SK-N-SH (cell line): ENCODE results near the gene HEBP2. TPM values are rescaled to one million over a fixed set of nuclear protein-coding genes. Genes with fewer than 3 reads are reported as not detected.

Experiments
- CTCF ChIA-PET: fragments of 300-600, 350-600 bp; formaldehyde crosslinking; extraction: SDS; loops from one replicate; lab custom pipeline; 2021; lab: Yijun Ruan, JAX
- POLR2A ChIA-PET: fragments of 350-600 bp; sonication (Branson Sonifier 250); formaldehyde crosslinking; extraction: SDS; loops from one replicate; lab custom pipeline; 2020; ENCODE audit warnings: antibody characterized with exemption, inconsistent platforms; lab: Yijun Ruan, JAX
- DNase-seq: peaks from one replicate; pipeline ENCODE4 v3.0.0; 2012
- H2AFZ ChIP-seq: fragments of 200-600 bp; sonication (generic); 2 replicates; pipeline ENCODE4 v1.8.1; 2016; ENCODE audit warnings: antibody characterized with exemption, mild to moderate bottlenecking, low read depth
- H3F3A ChIP-seq: fragments of 200-600 bp; sonication (generic); replicated peaks from 2 replicates; pipeline ENCODE3; 2016; ENCODE audit warnings: antibody characterized with exemption, mild to moderate bottlenecking; ENCODE audit not compliant: insufficient read depth
- H3K27ac ChIP-seq, 2 experiments: fragments of 200-500 bp in 1 of 2; fragments of 200-600 bp in 1 of 2; sonication (Bioruptor generic) in 1 of 2; sonication (generic), shearing (Covaris generic) in 1 of 2; 2 replicates each; pipeline versions ENCODE4 v1.5.1 to v1.6.1; 2014 to 2016; ENCODE audit warnings: low read depth in 2 of 2, inconsistent platforms in 1 of 2, low read length in 1 of 2, mild to moderate bottlenecking in 1 of 2, mixed read lengths in 1 of 2
- H3K27me3 ChIP-seq: fragments of 200-600 bp; sonication (generic), shearing (Covaris generic); 2 replicates; pipeline ENCODE4 v1.6.1; 2016; ENCODE audit warnings: mixed run types; ENCODE audit not compliant: insufficient read depth
- H3K36me3 ChIP-seq, 2 experiments: fragments of 200-500 bp in 1 of 2; fragments of 200-600 bp in 1 of 2; sonication (Bioruptor generic) in 1 of 2; sonication (generic) in 1 of 2; replicated peaks in 1 of 2; 2 replicates each; pipeline versions ENCODE3 to v1.5.1; 2014 to 2016; ENCODE audit warnings: low read length in 1 of 2, mild to moderate bottlenecking in 1 of 2; ENCODE audit not compliant: insufficient read depth in 2 of 2, control insufficient read depth in 1 of 2
- H3K4me1 ChIP-seq, 2 experiments: fragments of 200-500 bp in 1 of 2; fragments of 200-600 bp in 1 of 2; sonication (Bioruptor generic) in 1 of 2; sonication (generic), shearing (Covaris generic) in 1 of 2; 2 replicates each; pipeline versions ENCODE4 v1.5.1 to v1.6.1; 2014 to 2016; ENCODE audit warnings: low read depth in 1 of 2, low read length in 1 of 2, mixed run types in 1 of 2; ENCODE audit not compliant: insufficient read depth in 2 of 2, control insufficient read depth in 1 of 2
- H3K4me2 ChIP-seq: fragments of 200-600 bp; sonication (generic), shearing (Covaris generic); 2 replicates; pipeline ENCODE4 v1.6.1; 2017; ENCODE audit warnings: mixed run types
- H3K4me3 ChIP-seq, 2 experiments: fragments of 200-500 bp in 1 of 2; fragments of 200-600 bp in 1 of 2; sonication (Bioruptor generic) in 1 of 2; sonication (generic), shearing (Covaris generic) in 1 of 2; 2 replicates each; pipeline versions ENCODE4 v1.5.1 to v1.8.1; 2014 to 2016; ENCODE audit warnings: low read depth in 2 of 2, inconsistent platforms in 1 of 2, low read length in 1 of 2, mild to moderate bottlenecking in 1 of 2, mixed read lengths in 1 of 2, moderate library complexity in 1 of 2
- H3K79me2 ChIP-seq: fragments of 200-600 bp; sonication (generic); 2 replicates; pipeline ENCODE4 v1.8.1; 2017; ENCODE audit warnings: mild to moderate bottlenecking; ENCODE audit not compliant: insufficient read depth
- H3K9ac ChIP-seq: fragments of 200-600 bp; sonication (generic); 2 replicates; pipeline ENCODE4 v1.6.1; 2017; ENCODE audit warnings: mixed run types
- H3K9me2 ChIP-seq: fragments of 200-600 bp; sonication (generic); 2 replicates; pipeline ENCODE4 v1.6.1; 2017; ENCODE audit warnings: mixed run types
- H3K9me3 ChIP-seq: fragments of 200-600 bp; sonication (generic); 2 replicates; pipeline ENCODE4 v1.6.1; 2017; ENCODE audit warnings: mixed run types, mild to moderate bottlenecking, moderate library complexity
- H4K20me1 ChIP-seq: fragments of 200-600 bp; sonication (generic); 2 replicates; pipeline ENCODE4 v1.6.1; 2017; ENCODE audit warnings: mild to moderate bottlenecking, mixed run types; ENCODE audit not compliant: insufficient read depth
- CTCF ChIP-seq: fragments of 200-600 bp; sonication (generic); IDR thresholded peaks from 2 replicates; pipeline ENCODE4 v1.6.1; 2017; ENCODE audit warnings: antibody characterized with exemption, mild to moderate bottlenecking, moderate library complexity
- ELF1 ChIP-seq: IDR thresholded peaks from 2 replicates; pipeline ENCODE4 v1.4.0; 2012
- FOSL2 ChIP-seq: IDR thresholded peaks from 2 replicates; pipeline ENCODE4 v1.4.0; 2012; ENCODE audit warnings: low read depth, mild to moderate bottlenecking, moderate library complexity, borderline replicate concordance
- FOXJ3 ChIP-seq: sonication (generic); formaldehyde crosslinking; IDR thresholded peaks from 2 replicates; pipeline ENCODE4 v1.5.1; 2020; ENCODE audit warnings: mild to moderate bottlenecking, missing genetic modification reagents
- GATA2 ChIP-seq: sonication (generic); formaldehyde crosslinking; IDR thresholded peaks from 2 replicates; pipeline ENCODE4 v1.5.0; 2020; ENCODE audit warnings: mild to moderate bottlenecking, missing genetic modification reagents
- IRF3 ChIP-seq: fragments of 150-350 bp; IDR thresholded peaks from 2 replicates; pipeline ENCODE4 v1.6.1; 2016; ENCODE audit warnings: mild to moderate bottlenecking, low read depth, low read length
- MAX ChIP-seq: IDR thresholded peaks from 2 replicates; pipeline ENCODE4 v1.4.0; 2012; ENCODE audit warnings: low read depth
- MXI1 ChIP-seq: IDR thresholded peaks from 2 replicates; pipeline ENCODE4 v1.6.1; 2012; ENCODE audit warnings: mild to moderate bottlenecking, low read depth, low read length, improper control_type of control experiment
- POLR2AphosphoS5 ChIP-seq: IDR thresholded peaks from 2 replicates; pipeline ENCODE4 v1.6.1; 2012; ENCODE audit warnings: low read depth, low read length
- RAD21 ChIP-seq: IDR thresholded peaks from 2 replicates; pipeline ENCODE4 v1.6.1; 2012; ENCODE audit warnings: mild to moderate bottlenecking, low read length
- RCOR1 ChIP-seq: fragments of 150-350 bp; IDR thresholded peaks from 2 replicates; pipeline ENCODE4 v1.6.1; 2017; ENCODE audit warnings: antibody characterized with exemption, low read length
- RXRA ChIP-seq: IDR thresholded peaks from 2 replicates; pipeline ENCODE4 v1.4.0; 2012; ENCODE audit warnings: low read depth, mild to moderate bottlenecking, borderline replicate concordance
- SIN3A ChIP-seq: IDR thresholded peaks from 2 replicates; pipeline ENCODE4 v1.6.1; 2012; ENCODE audit warnings: low read depth, mild to moderate bottlenecking, low read length, moderate library complexity, borderline replicate concordance
- SMC3 ChIP-seq: IDR thresholded peaks from 2 replicates; pipeline ENCODE4 v1.6.1; 2012; ENCODE audit warnings: low read depth, low read length, improper control_type of control experiment
- TAF1 ChIP-seq: IDR thresholded peaks from 2 replicates; pipeline ENCODE4 v1.6.1; 2012; ENCODE audit warnings: low read depth, mild to moderate bottlenecking, low read length, moderate library complexity, borderline replicate concordance
- TCF12 ChIP-seq: IDR thresholded peaks from 2 replicates; pipeline ENCODE4 v1.4.0; 2012
- TEAD4 ChIP-seq: IDR thresholded peaks from 2 replicates; pipeline ENCODE4 v1.4.0; 2012; ENCODE audit warnings: mild to moderate bottlenecking, borderline replicate concordance; ENCODE audit not compliant: insufficient read depth
- ZBTB33 ChIP-seq: IDR thresholded peaks from 2 replicates; pipeline ENCODE4 v1.4.0; 2012; ENCODE audit warnings: low read depth, borderline replicate concordance
- WGBS: methylation state at CpG from one replicate; pipeline ENCODE4 v1.1.6; 2017; ENCODE audit warnings: low lambda C conversion rate; 5-methylcytosine and 5-hydroxymethylcytosine counted together
- polyA plus RNA-seq, 3 experiments: library from polyadenylated mRNA; depleted of rRNA; stranded (reverse); fragments of >200 nt; gene quantifications; 2 replicates each; pipeline ENCODE4 v1.2.3, GENCODE V29; 2012

HEBP2 gene
- polyA plus RNA-seq, 1 of the 3 experiments (the other 2 are of a cell fraction), result 7.6 TPM

GRCh38 chr6:138383776-138384175 is 20.2 kb upstream of the HEBP2 start:
- Histone ChIP-seq H3K4me1 (no peaks in the 10 kb centered on the region), H3K9me3 (no peaks in the 10 kb centered on the region), H3K36me3 (no peaks in the 10 kb centered on the region), H3K4me2 (no peak overlapping the region), H3K79me2 (no peaks in the 10 kb centered on the region), H3K9me2 (no peaks in the 10 kb centered on the region), H3K27me3 (no peaks in the 10 kb centered on the region), H3K4me3 (no peak overlapping the region), H2AFZ (no peak overlapping the region), H4K20me1 (no peaks in the 10 kb centered on the region), H3K9ac (no peak overlapping the region), H3K27ac (no peak overlapping the region), H3F3A (no peaks in the 10 kb centered on the region)
- TF ChIP-seq TEAD4 (no peak), TCF12 (no peak), MAX (no peak), FOXJ3 (CRISPR knock-in tag) (no peak), RXRA (no peak), TAF1 (no peak), POLR2AphosphoS5 (no peak), IRF3 (no peak), RAD21 (no peak), GATA2 (CRISPR knock-in tag) (no peak), SIN3A (no peak), FOSL2 (no peak), CTCF (no peak), ZBTB33 (no peak), SMC3 (no peak), ELF1 (no peak), MXI1 (no peak), RCOR1 (no peak)
- no peak for DNase-seq
- POLR2A ChIA-PET, result no interaction called here
- CTCF ChIA-PET, result no interaction called here
- WGBS, result 12% methylated on average over 3 of the region's 3 CpGs
